Tibial nerve (tissue), 4 donors: Measurements from ENCODE around the gene SYT17. TPM values are rescaled to one million over a fixed set of nuclear protein-coding genes. Genes with fewer than 3 reads are reported as not detected.
A peak's percentile ranks its signal among the peaks of the same experiment; 100 is the strongest.

Experiments
- DNase-seq, 2 donors: peaks; one replicate each; pipeline ENCODE4 v3.0.0-alpha.2; 2019; ENCODE audit warnings: low spot score in 2 of 2
- H3K27ac ChIP-seq, 4 donors: fragments of 200-600 bp; sonication (generic) in 3 of 4; one replicate each; pipeline ENCODE4 v1.5.1; 2017 to 2019; ENCODE audit warnings: mild to moderate bottlenecking in 1 of 4
- H3K27me3 ChIP-seq, 2 donors: fragments of 200-600 bp; sonication (generic) in 1 of 2; one replicate each; pipeline versions ENCODE4 v1.5.1 to v1.6.0; 2017 to 2019
- H3K36me3 ChIP-seq, 3 donors: fragments of 200-600 bp; sonication (generic); one replicate each; pipeline ENCODE4 v1.5.1; 2018 to 2019
- H3K4me1 ChIP-seq, 4 donors: fragments of 200-600 bp; sonication (generic) in 3 of 4; one replicate each; pipeline ENCODE4 v1.5.1; 2017 to 2019
- H3K4me3 ChIP-seq, 4 donors: fragments of 200-600 bp; sonication (generic) in 3 of 4; one replicate each; pipeline ENCODE4 v1.5.1; 2017 to 2019; ENCODE audit warnings: mild to moderate bottlenecking in 1 of 4, moderate library complexity in 1 of 4
- H3K9me3 ChIP-seq, 4 donors: fragments of 200-600 bp; sonication (generic) in 3 of 4; one replicate each; pipeline ENCODE4 v1.5.1; 2017 to 2019
- EP300 ChIP-seq, 2 donors: sonication (generic); formaldehyde crosslinking; IDR thresholded peaks; one replicate each; pipeline ENCODE4 v1.6.1; 2017; ENCODE audit warnings: antibody characterized with exemption in 2 of 2, mild to moderate bottlenecking in 1 of 2
- POLR2A ChIP-seq, 2 donors: fragments of 450-650 bp; IDR thresholded peaks; one replicate each; pipeline ENCODE4 v1.6.1; 2017; ENCODE audit warnings: antibody characterized with exemption in 2 of 2, mild to moderate bottlenecking in 2 of 2, moderate library complexity in 2 of 2
- WGBS, 2 donors: methylation state at CpG; one replicate each; pipeline ENCODE4 v1.1.5; 2018; 5-methylcytosine and 5-hydroxymethylcytosine counted together
- total RNA-seq, 4 donors: library from RNA; depleted of rRNA; stranded (reverse); fragments of >200 nt; gene quantifications; one replicate each; pipeline ENCODE4 v1.1.0, GENCODE V29; 2016
- TF ChIP-seq, protein P1 (sequence below), 5 experiments: fragments of 200-600 bp in 3 of 5; fragments of 450-650 bp in 2 of 5; sonication (generic) in 3 of 5; IDR thresholded peaks; one replicate each; pipeline ENCODE4 v1.5.1; 2016 to 2019; ENCODE audit warnings: antibody characterized with exemption in 5 of 5, mild to moderate bottlenecking in 3 of 5, moderate library complexity in 2 of 5

The SYT17 gene
- total RNA-seq, 4 donors from 2014 or later: 8.1 to 33.9 (median 12.7) TPM

DNA sequence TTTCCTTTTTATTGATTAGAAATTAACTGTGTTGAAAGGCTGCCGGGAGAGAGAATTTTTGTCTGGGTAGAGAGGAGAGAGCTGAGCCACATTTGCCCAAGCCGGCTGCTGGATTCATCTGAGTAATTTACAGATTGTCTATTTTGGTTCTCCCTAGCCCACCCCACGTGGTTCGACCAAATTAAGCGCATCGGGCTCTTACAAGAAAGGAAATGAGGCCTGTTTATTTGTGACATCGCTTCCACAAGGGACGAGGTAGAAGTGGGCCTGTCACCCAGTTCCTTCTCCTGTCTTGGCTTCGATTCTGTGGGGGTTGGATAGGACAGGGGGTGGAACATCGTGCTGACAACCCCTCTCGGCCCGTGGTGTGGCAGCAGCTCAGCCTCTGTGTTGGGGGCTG is 42.9 kb downstream of the SYT17 start:
- Histone ChIP-seq H3K27ac (peak overlapping the region in 2 of 4 donors; percentile 13 to 29), H3K27me3 (no peaks in the 10 kb centered on the region), H3K4me1 (no peaks in the 10 kb centered on the region), H3K4me3 (no peak overlapping the region), H3K9me3 (peaks cover 0 to 4% (median 0%) of the 10 kb centered on the region in 4 donors), H3K36me3 (no peaks in the 10 kb centered on the region)
- TF ChIP-seq, protein P1, sequence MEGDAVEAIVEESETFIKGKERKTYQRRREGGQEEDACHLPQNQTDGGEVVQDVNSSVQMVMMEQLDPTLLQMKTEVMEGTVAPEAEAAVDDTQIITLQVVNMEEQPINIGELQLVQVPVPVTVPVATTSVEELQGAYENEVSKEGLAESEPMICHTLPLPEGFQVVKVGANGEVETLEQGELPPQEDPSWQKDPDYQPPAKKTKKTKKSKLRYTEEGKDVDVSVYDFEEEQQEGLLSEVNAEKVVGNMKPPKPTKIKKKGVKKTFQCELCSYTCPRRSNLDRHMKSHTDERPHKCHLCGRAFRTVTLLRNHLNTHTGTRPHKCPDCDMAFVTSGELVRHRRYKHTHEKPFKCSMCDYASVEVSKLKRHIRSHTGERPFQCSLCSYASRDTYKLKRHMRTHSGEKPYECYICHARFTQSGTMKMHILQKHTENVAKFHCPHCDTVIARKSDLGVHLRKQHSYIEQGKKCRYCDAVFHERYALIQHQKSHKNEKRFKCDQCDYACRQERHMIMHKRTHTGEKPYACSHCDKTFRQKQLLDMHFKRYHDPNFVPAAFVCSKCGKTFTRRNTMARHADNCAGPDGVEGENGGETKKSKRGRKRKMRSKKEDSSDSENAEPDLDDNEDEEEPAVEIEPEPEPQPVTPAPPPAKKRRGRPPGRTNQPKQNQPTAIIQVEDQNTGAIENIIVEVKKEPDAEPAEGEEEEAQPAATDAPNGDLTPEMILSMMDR (IDR thresholded peaks at IDR 0.05): no peak
- TF ChIP-seq EP300 (IDR thresholded peaks at IDR 0.05) (no peak), POLR2A (IDR thresholded peaks at IDR 0.05) (no peak)
- WGBS, 2 donors: 62 to 70% methylated on average over 12 of the region's 12 CpGs
- no peak for DNase-seq

DNA sequence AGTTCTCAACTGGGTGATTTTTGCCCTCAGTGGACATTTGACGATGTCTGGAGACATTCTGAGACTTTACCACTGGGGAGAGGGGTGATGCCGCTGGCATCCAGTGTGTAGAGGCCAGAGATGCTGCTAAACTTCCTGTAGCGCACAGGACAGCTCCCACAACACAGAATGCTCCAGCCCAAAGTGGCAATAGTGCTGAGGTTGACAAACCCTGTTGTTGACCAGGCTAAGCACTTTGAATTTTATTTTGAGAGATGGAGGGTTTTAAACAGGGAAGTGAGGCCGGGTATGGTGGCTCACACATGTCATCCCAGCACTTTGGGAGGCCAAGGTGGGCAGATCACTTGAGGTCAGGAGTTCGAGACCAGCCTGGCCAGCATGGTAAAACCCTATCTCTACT is 44.0 kb downstream of the SYT17 start:
- no peak overlapping the region for H3K27ac ChIP-seq
- no peaks in the 10 kb centered on the region for H3K4me1 ChIP-seq
- 86 to 88% methylated on average over 5 of the region's 5 CpGs for WGBS, 2 donors
- H3K4me3 ChIP-seq: no peak overlapping the region
- H3K36me3 ChIP-seq: no peaks in the 10 kb centered on the region
- no peak for DNase-seq
- H3K27me3 ChIP-seq: no peaks in the 10 kb centered on the region
- peaks cover 0 to 4% (median 0%) of the 10 kb centered on the region in 4 donors for H3K9me3 ChIP-seq
- TF ChIP-seq EP300 (IDR thresholded peaks at IDR 0.05): no peak
- TF ChIP-seq POLR2A (IDR thresholded peaks at IDR 0.05): no peak
- TF ChIP-seq, protein P1 (IDR thresholded peaks at IDR 0.05): no peak

DNA sequence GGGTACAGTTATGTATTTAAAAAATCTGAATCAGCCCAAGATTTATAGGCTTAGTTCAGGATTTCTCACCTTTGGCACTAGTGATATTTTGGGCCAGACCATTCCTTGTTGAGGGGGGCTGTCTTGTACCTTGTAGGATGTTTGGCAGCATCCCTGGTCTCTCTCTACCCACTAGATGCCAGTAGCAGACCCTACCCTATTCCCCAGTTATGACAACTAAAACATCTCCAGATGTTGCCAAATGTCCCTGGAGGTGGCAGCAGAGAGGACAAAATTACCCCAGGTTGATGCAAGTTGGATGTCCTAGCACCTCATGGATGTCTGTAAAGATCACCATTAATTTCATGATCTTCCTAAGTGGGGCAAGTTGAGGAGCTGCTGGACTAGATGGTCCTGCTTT is 45.8 kb downstream of the SYT17 start:
- Histone ChIP-seq H3K27ac (no peak overlapping the region), H3K4me1 (no peaks in the 10 kb centered on the region), H3K27me3 (no peaks in the 10 kb centered on the region), H3K4me3 (no peak overlapping the region), H3K36me3 (no peaks in the 10 kb centered on the region), H3K9me3 (peaks cover 0 to 4% (median 0%) of the 10 kb centered on the region in 4 donors)
- TF ChIP-seq, protein P1 (IDR thresholded peaks at IDR 0.05): no peak
- TF ChIP-seq EP300 (IDR thresholded peaks at IDR 0.05) (no peak), POLR2A (IDR thresholded peaks at IDR 0.05) (no peak)
- no peak for DNase-seq

DNA sequence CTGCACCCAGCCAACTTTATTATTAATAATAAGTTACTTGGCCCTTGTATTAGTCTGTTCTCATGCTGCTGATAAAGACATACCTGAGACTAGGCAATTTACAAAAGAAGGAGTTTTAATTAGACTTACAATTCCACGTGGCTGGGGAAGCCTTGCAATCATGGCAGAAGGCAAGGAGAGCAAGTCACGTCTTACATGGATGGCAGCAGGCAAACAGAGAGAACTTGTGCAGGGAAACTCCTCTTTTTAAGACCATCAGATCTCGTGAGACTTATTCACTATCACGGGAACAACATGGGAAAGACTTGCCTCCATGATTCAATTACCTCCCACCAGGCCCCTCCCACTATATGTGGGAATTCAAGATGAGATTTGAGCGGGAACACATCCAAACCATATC is 47.7 kb downstream of the SYT17 start:
- H3K4me3 ChIP-seq: no peak overlapping the region
- DNase-seq: no peak
- TF ChIP-seq POLR2A (IDR thresholded peaks at IDR 0.05) (no peak), EP300 (IDR thresholded peaks at IDR 0.05) (no peak)
- TF ChIP-seq, protein P1 (IDR thresholded peaks at IDR 0.05): no peak
- peaks cover 0 to 4% (median 0%) of the 10 kb centered on the region in 4 donors for H3K9me3 ChIP-seq
- H3K27ac ChIP-seq: no peak overlapping the region
- H3K27me3 ChIP-seq: no peaks in the 10 kb centered on the region
- no peaks in the 10 kb centered on the region for H3K36me3 ChIP-seq
- H3K4me1 ChIP-seq: no peaks in the 10 kb centered on the region
- 86 to 87% methylated on average over 5 of the region's 5 CpGs for WGBS, 2 donors

DNA sequence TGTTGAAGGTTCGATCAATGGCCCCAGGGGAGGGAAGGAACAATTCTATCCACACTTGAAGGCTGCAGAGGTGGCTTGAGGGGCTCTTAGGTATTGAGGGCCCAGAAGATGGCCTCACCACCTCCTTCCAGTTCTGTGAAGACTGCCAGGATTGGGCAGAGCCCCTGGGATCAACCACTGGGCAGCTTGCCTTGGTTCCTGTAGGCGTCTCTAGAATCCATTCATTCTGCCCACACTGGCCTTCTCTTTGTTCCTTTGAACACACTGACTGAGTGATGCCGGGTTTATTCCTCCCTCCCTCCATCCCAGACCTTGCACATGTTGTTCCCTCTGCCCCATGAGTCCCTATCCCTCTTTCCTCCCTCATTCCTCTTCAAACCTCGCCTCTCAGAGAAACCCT is 50.5 kb downstream of the SYT17 start:
- no peaks in the 10 kb centered on the region for H3K4me1 ChIP-seq
- peak overlapping the region in 2 of 4 donors; percentile 27 to 36 for H3K27ac ChIP-seq
- no peaks in the 10 kb centered on the region for H3K36me3 ChIP-seq
- 38 to 55% methylated on average over 4 of the region's 4 CpGs for WGBS, 2 donors
- TF ChIP-seq EP300 (IDR thresholded peaks at IDR 0.05): peak in 1 of 2 donors; percentile 40
- TF ChIP-seq POLR2A (IDR thresholded peaks at IDR 0.05): no peak
- peaks cover 0 to 8% (median 0%) of the 10 kb centered on the region in 4 donors for H3K9me3 ChIP-seq
- DNase-seq: no peak
- H3K27me3 ChIP-seq: no peaks in the 10 kb centered on the region
- no peak overlapping the region for H3K4me3 ChIP-seq

DNA sequence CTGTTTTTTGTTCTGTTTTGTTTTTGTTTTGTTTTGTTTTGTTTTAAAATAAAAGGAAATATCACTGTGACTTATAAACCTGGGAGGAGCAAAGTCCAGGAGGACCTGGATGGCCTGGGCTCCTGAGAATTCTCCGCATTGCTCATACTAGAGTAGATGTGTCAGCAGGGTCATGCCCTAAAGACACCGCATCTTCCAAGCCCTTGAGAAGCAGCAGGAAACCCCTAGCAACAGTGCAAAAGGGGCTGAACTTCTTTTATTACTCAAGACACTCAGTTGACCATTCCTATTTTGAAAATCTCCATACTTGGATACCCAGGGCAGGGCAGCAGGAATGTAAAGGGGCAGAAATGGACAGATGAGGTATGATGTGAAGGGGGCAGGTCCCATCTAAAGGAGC is 51.8 kb downstream of the SYT17 start:
- TF ChIP-seq, protein P1 (IDR thresholded peaks at IDR 0.05): no peak
- no peak for TF ChIP-seq EP300 (IDR thresholded peaks at IDR 0.05)
- TF ChIP-seq POLR2A (IDR thresholded peaks at IDR 0.05): no peak
- WGBS, 2 donors: 84 to 85% methylated on average over 2 of the region's 2 CpGs
- no peak overlapping the region for H3K4me3 ChIP-seq
- no peaks in the 10 kb centered on the region for H3K27me3 ChIP-seq
- peaks cover 0 to 17% (median 0%) of the 10 kb centered on the region in 4 donors for H3K9me3 ChIP-seq
- no peak overlapping the region for H3K27ac ChIP-seq
- peaks cover 0 to 6% (median 0%) of the 10 kb centered on the region in 3 donors for H3K36me3 ChIP-seq
- DNase-seq: no peak
- no peaks in the 10 kb centered on the region for H3K4me1 ChIP-seq
